ENCODE measurements around the gene MTG2. TPM values are rescaled to one million over a fixed set of nuclear protein-coding genes. Genes with fewer than 3 reads are reported as not detected.

MTG2 gene
- polyA plus RNA-seq, 1 donor from 2014 or later: 36.1 TPM

DNA sequence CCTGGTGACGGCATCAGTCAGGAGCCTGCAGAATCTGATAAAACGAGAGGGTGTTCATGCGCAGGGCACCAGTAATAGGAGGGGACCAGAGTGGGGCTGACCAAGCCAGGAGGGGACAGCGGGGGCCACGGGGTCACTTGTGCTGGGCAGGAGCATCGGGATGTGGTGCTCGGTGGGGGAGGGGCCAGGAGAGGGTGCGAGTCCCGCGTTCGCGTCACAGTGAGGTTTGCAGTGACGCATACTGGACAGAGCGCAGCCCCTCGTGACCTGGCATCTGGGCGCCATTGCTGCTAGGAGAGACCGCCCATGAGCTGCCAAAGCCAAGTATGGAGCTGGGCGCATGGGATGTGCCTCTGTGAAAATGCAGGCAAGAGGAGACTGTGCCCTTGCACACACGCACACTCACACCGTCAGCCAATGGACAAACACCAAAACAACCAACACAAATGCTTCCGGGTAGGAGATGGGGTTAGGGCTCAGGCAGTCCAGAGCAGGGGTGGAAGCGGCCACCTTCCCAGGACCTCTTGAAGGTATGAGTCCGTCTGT is 13.9 kb upstream of the MTG2 start:
- TF ChIP-seq, protein P1, sequence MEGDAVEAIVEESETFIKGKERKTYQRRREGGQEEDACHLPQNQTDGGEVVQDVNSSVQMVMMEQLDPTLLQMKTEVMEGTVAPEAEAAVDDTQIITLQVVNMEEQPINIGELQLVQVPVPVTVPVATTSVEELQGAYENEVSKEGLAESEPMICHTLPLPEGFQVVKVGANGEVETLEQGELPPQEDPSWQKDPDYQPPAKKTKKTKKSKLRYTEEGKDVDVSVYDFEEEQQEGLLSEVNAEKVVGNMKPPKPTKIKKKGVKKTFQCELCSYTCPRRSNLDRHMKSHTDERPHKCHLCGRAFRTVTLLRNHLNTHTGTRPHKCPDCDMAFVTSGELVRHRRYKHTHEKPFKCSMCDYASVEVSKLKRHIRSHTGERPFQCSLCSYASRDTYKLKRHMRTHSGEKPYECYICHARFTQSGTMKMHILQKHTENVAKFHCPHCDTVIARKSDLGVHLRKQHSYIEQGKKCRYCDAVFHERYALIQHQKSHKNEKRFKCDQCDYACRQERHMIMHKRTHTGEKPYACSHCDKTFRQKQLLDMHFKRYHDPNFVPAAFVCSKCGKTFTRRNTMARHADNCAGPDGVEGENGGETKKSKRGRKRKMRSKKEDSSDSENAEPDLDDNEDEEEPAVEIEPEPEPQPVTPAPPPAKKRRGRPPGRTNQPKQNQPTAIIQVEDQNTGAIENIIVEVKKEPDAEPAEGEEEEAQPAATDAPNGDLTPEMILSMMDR (IDR thresholded peaks at IDR 0.05; ENCODE audit: poor library complexity, severe bottlenecking): no peak
- TF ChIP-seq POLR2AphosphoS5 (IDR thresholded peaks at IDR 0.05) (no peak), MXI1 (conservative IDR thresholded peaks at IDR 0.05; ENCODE audit: poor library complexity, severe bottlenecking) (no peak), TAF1 (IDR thresholded peaks at IDR 0.05; ENCODE audit: low read depth) (no peak), EP300 (conservative IDR thresholded peaks at IDR 0.05; ENCODE audit: poor library complexity, severe bottlenecking) (no peak)
- Histone ChIP-seq H3K9me3 (ENCODE audit: low read length) (no peaks in the 10 kb centered on the region), H3K9ac (ENCODE audit: low read length) (no peak overlapping the region), H4K20me1 (ENCODE audit: insufficient read depth) (no peaks in the 10 kb centered on the region), H3K9me2 (ENCODE audit: insufficient read depth, low read length) (no peaks in the 10 kb centered on the region), H3K36me3 (ENCODE audit: insufficient read depth, low read length) (no peaks in the 10 kb centered on the region), H3K27ac (ENCODE audit: low read length) (no peak overlapping the region), H2AFZ (ENCODE audit: low read depth, low read length) (no peak overlapping the region), H3K79me2 (replicated peaks; ENCODE audit: insufficient read depth, low read length) (no peaks in the 10 kb centered on the region), H3K27me3 (ENCODE audit: insufficient read depth, low read depth, low read length) (no peaks in the 10 kb centered on the region), H3F3A (ENCODE audit: insufficient read depth, low read length, poor library complexity, severe bottlenecking) (no peaks in the 10 kb centered on the region), H3K4me3 (ENCODE audit: low read length) (no peak overlapping the region), H3K4me2 (ENCODE audit: low read length) (no peak overlapping the region)

- no peaks in the 10 kb centered on the region for H3K27me3 ChIP-seq (ENCODE audit: insufficient read depth, low read depth, low read length)
- TF ChIP-seq SMC3 (conservative IDR thresholded peaks at IDR 0.05; ENCODE audit: poor library complexity): no peak
- TF ChIP-seq, protein P1 (IDR thresholded peaks at IDR 0.05; ENCODE audit: poor library complexity, severe bottlenecking): no peak
- TF ChIP-seq REST (IDR thresholded peaks at IDR 0.05; ENCODE audit: borderline replicate concordance): no peak
- no peak for TF ChIP-seq EP300 (conservative IDR thresholded peaks at IDR 0.05; ENCODE audit: poor library complexity, severe bottlenecking)
- no peak for TF ChIP-seq RAD21 (conservative IDR thresholded peaks at IDR 0.05)
- TF ChIP-seq EZH2 (IDR thresholded peaks at IDR 0.05; ENCODE audit: borderline replicate concordance, insufficient read depth, low read length, poor library complexity, severe bottlenecking): no peak
- TF ChIP-seq MXI1 (conservative IDR thresholded peaks at IDR 0.05; ENCODE audit: poor library complexity, severe bottlenecking): no peak
- no peak for TF ChIP-seq POLR2AphosphoS5 (IDR thresholded peaks at IDR 0.05)
- TF ChIP-seq TAF1 (IDR thresholded peaks at IDR 0.05; ENCODE audit: low read depth): no peak
- H3K4me2 ChIP-seq (ENCODE audit: low read length): no peak overlapping the region
- no peaks in the 10 kb centered on the region for H3K9me2 ChIP-seq (ENCODE audit: insufficient read depth, low read length)
- no peaks in the 10 kb centered on the region for H3F3A ChIP-seq (ENCODE audit: insufficient read depth, low read length, poor library complexity, severe bottlenecking)
- no peak overlapping the region for H3K27ac ChIP-seq (ENCODE audit: low read length)
- H3K9me3 ChIP-seq (ENCODE audit: low read length): no peaks in the 10 kb centered on the region
- H4K20me1 ChIP-seq (ENCODE audit: insufficient read depth): no peaks in the 10 kb centered on the region
- no peak overlapping the region for H2AFZ ChIP-seq (ENCODE audit: low read depth, low read length)
- H3K4me3 ChIP-seq (ENCODE audit: low read length): no peak overlapping the region
- H3K36me3 ChIP-seq (ENCODE audit: insufficient read depth, low read length): no peaks in the 10 kb centered on the region
- H3K9ac ChIP-seq (ENCODE audit: low read length): no peak overlapping the region
- no peaks in the 10 kb centered on the region for H3K79me2 ChIP-seq (replicated peaks; ENCODE audit: insufficient read depth, low read length)
Measured at GRCh38 chr20:62170536-62170935, 12.3 kb upstream of the MTG2 start.

Data from neural cell (in vitro differentiated cells).